GM12892 (cell line): ENCODE data around the gene FLOT2.

Experiments
- POLR2A ChIP-seq: IDR thresholded peaks from 2 replicates; pipeline ENCODE4 v1.6.1; 2011; ENCODE audit warnings: low read depth, low read length, control low read depth
- POLR2AphosphoS5 ChIP-seq: IDR thresholded peaks from 2 replicates; pipeline ENCODE4 v1.6.1; 2011; ENCODE audit warnings: low read depth, low read length, control low read depth
- TAF1 ChIP-seq: IDR thresholded peaks from 2 replicates; pipeline ENCODE4 v1.6.1; 2011; ENCODE audit warnings: low read depth, mild to moderate bottlenecking, control low read depth, low read length, borderline replicate concordance

DNA sequence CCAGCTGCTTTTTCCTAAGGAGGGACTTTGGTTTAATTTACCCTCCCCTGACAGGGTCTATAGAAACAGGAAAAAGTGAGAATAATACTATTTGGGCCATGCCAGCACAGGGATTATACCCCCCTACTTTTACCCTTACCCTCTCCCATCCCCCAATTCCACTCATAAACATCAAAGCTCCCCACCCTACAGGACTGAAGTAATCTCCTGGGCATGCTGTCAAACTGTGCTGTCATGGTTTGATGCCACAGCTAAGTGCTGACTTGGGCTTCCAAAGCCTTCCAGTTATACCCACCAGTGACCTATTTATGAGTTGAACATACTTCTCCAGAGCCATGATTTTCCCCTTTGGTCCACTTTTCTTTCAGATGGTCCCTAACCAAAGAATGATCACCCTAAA, 41.0 kb upstream of the FLOT2 start:
- TF ChIP-seq TAF1 (no peak), POLR2AphosphoS5 (no peak), POLR2A (no peak)
